Measurements from ENCODE around the gene RAB6B.
"Not testable (repeated sequence)": the region's sequence is repeated elsewhere in the genome, so short reads cannot be mapped to it uniquely, and the experiment has no call there.

Gene RAB6B

GRCh38 chr3:133812872-133813271, 82.8 kb downstream of the RAB6B start:
- DNase-seq (ENCODE audit: low read depth in 3 of 3) = no peak

DNA sequence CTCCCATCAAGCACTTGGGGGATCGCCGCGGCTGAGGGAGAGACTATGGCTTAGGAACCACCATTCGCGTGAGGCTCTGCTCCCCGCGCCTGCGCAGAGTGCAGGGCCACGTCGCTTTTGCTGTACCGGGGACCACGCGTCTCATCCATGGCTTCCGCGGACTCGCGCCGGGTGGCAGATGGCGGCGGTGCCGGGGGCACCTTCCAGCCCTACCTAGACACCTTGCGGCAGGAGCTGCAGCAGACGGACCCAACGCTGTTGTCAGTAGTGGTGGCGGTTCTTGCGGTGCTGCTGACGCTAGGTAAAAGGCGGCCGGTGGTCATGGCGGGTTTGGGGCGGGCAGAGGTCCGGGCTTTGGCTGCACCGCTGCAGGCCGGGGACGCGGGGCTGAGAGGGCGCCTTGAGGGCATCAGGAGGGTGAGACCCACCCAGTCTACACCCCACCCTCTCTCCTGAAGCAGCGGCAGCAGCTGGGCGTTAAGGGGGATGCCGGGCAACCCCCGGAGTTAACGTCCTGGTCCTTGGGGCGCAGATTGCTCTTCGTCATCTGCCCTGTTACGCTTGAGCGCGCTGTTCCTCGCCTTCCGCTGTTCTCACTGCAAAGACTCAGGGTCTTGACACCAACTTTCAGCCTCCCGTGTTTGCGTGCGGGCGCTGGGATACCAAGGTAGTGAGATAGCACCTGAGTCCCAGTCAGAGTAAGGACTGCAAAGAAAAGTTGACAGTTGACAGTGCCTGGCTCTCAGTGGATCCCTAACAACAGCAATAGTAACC, 89.8 kb downstream of the RAB6B start, which contains the start of gene SRPRB:
SRPRB (plus strand) TSS at position 114 of the 774 bp plus-strand sequence; CDS start at position 148, 34 bp downstream.
- DNase-seq (ENCODE audit: low read depth in 3 of 3) = peak; percentile 85 to 96 (median 94)

DNA sequence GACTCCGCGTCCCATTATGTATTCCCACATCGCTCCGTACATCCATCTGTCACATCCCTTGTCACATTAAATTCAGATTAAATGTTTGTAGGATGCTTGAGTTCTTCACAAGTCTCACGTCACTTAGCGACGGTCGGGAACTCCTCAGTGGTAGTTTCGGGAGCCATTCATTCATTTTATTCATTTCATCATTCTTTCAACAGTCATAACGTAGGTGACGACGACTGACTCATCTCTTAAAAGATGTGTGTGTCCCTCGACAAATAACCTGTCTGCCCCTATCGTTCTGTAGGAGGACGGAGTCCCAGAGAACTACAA, 90.3 kb downstream of the RAB6B start:
- DNase-seq (ENCODE audit: low read depth in 3 of 3) = no peak

GRCh38 chr3:133804896-133805295, 90.8 kb downstream of the RAB6B start:
- DNase-seq (ENCODE audit: low read depth in 3 of 3) = no peak

- DNase-seq (ENCODE audit: low read depth in 3 of 3) = no peak
These were observed 92.2 kb downstream of the RAB6B start for GRCh38 chr3:133803469-133803868.

DNA sequence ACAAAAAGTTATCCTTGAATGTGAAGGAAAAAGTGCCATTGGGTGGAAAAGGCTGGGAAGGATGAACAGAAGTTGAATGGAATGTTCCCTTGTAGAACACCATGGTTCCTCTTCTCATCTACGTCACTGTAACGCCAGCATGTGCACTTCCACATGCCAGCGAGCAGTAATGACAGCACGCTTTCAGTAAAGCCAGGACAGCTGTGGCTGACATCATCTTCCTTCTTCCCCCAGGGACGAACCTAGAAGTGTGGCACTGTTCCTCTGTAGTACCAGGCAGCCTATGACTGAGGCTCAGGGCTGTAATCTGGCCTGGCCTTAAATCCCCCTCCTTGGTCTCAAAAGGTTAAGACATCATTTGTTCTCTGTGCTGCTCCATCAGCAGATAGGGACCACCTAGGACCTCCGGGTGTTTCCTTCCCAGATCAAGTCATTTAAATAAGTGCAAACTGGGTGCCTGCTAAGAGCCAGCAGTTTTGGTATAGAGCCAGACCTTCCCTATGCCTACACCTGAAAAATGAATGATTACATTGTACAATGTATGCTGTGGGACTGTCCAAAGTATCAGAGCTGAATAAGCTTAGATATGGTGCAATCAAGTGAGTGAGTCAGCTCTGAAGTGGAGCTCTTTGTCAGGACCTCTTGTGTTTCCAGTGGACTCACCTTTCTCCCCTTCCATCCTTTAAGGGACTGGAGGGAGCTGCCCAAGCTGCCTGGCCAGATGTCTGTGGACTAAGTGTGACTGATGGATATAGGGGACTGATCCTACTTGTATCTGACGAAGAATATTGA, 95.7 kb downstream of the RAB6B start:
- no peak for DNase-seq (ENCODE audit: low read depth in 3 of 3)

DNA sequence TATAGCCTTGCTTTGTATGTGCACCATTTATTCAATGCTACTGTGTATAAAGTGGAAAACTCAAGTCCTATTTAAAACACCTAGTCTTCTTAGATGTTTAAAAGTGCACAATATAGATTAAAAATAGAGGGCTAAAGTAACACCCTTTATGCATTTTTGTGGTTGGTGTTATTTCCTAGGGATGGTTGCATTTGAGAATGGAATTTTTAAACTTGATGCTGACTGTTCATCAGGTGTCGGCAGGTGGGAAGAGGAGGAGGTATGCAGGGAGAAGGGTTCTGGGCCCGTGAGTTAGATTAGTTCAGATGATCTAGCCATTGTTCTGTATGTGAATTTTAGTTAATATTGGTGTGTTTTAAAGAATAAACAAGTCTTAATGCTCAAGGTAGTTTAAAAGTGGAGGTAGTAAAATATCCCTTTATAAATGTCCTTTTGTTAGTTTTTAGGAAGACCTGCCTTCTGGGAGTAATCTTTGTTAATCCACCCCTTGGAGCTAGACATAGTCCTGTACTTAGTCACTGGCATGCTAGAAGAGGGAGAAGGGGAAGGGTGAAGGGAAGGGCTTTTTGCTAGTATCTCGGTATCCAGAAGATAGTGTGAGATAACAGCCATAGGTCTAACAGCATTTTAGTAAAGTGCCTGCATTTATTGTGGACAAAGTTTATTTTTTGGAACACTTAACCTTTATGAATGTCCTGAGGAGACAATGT, 98.1 kb downstream of the RAB6B start:
- no peak for DNase-seq (ENCODE audit: low read depth in 3 of 3)

GRCh38 chr3:133792171-133792763, 103.4 kb downstream of the RAB6B start:
- no peak for DNase-seq (ENCODE audit: low read depth in 3 of 3)

- no peak for DNase-seq (ENCODE audit: low read depth in 3 of 3)
These were observed 107.7 kb downstream of the RAB6B start for GRCh38 chr3:133788024-133788423.

DNA sequence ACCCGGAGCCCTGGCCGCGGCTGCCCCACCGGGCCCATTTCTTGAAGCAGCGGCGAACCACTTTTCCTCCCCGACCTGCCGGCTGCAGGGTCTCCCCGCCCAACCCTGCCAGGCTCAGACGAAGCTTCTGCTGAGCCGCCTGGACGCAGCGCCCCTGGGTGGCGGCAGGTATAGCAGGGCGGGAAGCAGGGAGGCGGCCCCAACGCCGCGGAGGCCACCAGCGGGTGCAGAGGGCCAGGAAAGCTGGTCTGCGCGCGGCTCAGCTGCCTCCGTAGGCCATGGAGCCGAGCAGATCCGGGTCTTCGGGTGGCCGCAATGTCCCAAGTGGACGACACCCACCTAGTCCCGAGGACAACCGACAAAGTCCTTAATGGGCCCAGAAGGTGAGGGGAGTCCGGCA, 111.9 kb downstream of the RAB6B start:
- DNase-seq (ENCODE audit: low read depth in 3 of 3) = no peak

GRCh38 chr3:133782454-133782853, 113.2 kb downstream of the RAB6B start:
- no peak for DNase-seq (ENCODE audit: low read depth in 3 of 3)

DNA sequence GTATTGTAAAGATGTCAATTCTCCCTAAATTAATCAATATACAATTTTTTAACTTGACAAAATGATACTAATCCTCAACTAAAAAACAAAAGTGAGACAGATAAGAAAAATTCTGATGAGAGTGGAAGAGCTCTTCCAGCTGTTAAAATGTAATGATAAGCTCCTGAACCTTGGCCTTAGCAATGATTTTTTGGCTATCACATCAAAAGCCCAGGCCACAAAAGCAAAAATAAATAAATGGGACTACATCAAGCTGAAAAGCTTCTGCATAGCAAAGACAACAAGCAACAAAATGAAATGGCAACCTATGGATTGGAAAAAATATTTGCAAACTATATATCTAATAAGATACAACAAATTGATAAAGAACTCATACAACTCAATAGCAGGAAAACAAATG, 114.1 kb downstream of the RAB6B start:
- no peak for DNase-seq (ENCODE audit: low read depth in 3 of 3)

GRCh38 chr3:133780756-133781155, 114.9 kb downstream of the RAB6B start:
- not testable (repeated sequence) for DNase-seq (ENCODE audit: low read depth in 3 of 3)

DNA sequence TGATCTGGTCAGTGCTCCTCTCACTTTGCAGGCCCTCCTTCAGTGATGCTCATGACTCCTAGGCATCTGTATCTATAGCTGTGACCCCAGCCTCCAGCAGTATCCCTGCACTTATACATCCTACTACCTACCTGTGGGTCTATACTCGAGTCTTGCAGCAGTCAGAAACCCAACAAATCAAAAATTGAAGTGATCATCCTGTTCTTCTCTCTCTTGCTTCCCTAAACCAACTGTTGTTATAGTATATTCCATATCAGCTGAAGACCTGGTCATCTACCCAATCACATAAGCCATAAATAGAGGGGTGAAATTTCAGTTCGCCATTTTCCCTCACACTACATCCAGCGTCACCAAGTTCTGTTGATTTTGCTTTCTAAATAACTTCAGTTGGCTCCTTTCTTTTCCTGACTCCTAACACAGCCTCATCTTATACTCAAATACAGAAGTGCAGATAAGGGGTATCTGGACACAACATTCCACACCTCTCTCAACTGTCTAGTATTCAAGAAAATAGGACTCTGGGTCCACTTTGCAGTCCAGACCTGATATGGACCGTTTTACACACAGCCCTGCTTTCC, 116.0 kb downstream of the RAB6B start:
- DNase-seq (ENCODE audit: low read depth in 3 of 3) = no peak

DNA sequence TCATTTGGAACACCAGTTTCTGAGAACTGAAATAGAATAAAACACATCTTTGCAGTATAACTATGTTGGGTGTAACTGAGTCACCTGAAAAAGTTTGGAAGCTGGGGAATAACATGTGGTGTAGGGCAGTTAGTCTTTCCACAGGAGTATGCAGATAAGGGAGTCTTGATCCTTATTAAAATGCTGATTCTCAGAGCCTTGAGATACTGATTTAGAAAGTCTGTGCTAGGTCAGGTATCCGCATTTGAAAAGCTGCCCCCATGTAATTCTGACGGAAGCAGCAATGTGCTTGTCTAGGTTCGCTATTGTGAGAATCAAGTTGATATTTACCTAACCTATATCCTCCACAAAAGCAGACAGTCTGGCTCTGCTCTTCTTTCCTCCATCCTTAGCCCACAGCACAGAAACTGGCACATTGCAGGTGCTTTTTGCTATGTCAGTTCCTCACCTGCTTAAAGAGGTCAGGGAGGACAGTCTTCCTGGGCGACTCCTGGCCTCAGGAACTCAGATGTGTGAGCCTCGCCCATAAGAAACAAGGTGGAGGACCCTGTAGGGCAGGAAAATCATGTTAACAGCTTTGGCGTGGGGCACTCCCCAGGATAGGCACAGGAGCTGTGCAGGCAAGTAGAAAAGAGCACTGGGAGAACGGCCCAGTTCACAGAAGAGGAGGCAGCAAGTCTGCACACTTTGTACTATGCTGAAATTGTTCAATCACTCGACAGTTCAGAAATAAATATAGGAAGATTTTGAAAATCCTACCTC, 117.7 kb downstream of the RAB6B start:
- DNase-seq (ENCODE audit: low read depth in 3 of 3) = no peak

GRCh38 chr3:133776794-133777438, 118.8 kb downstream of the RAB6B start:
- DNase-seq (ENCODE audit: low read depth in 3 of 3) = no peak

DNA sequence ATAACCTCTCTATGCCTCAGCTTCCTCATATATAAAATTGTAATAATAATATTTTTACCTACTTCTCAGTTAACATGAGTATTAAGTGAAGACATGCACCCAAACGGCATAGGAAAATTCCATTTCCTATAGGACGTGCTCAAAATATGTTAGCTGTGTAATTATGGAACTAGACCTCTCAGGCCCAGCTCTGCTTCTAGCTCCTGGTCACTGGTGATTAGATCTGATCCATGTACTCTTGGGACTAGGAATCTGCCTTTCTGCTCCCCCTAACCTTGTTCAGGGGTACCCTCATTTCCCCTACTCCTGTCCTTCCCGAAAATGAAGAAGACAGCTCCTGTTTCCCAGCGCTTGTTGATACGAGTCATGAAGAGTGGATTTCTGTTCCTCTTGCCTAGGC, 119.8 kb downstream of the RAB6B start:
- no peak for DNase-seq (ENCODE audit: low read depth in 3 of 3)

DNA sequence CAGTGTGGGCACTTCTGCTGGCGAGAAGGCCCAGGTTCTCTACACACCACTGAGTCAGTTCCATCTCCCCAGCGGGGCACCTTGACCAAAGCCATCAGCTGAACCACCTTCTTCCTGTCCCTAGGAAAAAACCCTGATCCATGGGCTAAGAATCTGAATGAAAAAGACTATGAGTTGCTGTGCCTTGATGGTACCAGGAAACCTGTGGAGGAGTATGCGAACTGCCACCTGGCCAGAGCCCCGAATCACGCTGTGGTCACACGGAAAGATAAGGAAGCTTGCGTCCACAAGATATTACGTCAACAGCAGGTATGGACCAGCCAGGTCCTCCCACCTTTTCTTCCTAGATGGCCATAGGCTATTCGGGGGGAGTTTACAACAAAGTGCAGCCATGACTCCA, 120.4 kb downstream of the RAB6B start:
- no peak for DNase-seq (ENCODE audit: low read depth in 3 of 3)

Measured in stimulated activated CD4-positive, alpha-beta T cell treated with anti-CD3 and anti-CD28 coated beads, TNF-alpha, amount 100 ng/mL, for 4 hours (primary cell).